ENCODE data around the gene TEX22. TPM values are rescaled to one million over a fixed set of nuclear protein-coding genes. Genes with fewer than 3 reads are reported as not detected.
A peak's percentile ranks its signal among the peaks of the same experiment; 100 is the strongest.
"Not testable (repeated sequence)": the region's sequence is repeated elsewhere in the genome, so short reads cannot be mapped to it uniquely, and the experiment has no call there.

The TEX22 gene
- total RNA-seq, 1 donor from 2014 or later, result 4.1 TPM

GRCh38 chr14:105356927-105357326 lies 41.4 kb upstream of the TEX22 start:
- H3K9me3 Mint-ChIP-seq, result no peaks in the 10 kb centered on the region
- no peak overlapping the region for H3K4me3 Mint-ChIP-seq
- no peak overlapping the region for H3K27ac Mint-ChIP-seq
- no peaks in the 10 kb centered on the region for H3K27me3 Mint-ChIP-seq
- peaks cover 4% of the 10 kb centered on the region for H3K36me3 Mint-ChIP-seq
- TF ChIP-seq, protein P1, sequence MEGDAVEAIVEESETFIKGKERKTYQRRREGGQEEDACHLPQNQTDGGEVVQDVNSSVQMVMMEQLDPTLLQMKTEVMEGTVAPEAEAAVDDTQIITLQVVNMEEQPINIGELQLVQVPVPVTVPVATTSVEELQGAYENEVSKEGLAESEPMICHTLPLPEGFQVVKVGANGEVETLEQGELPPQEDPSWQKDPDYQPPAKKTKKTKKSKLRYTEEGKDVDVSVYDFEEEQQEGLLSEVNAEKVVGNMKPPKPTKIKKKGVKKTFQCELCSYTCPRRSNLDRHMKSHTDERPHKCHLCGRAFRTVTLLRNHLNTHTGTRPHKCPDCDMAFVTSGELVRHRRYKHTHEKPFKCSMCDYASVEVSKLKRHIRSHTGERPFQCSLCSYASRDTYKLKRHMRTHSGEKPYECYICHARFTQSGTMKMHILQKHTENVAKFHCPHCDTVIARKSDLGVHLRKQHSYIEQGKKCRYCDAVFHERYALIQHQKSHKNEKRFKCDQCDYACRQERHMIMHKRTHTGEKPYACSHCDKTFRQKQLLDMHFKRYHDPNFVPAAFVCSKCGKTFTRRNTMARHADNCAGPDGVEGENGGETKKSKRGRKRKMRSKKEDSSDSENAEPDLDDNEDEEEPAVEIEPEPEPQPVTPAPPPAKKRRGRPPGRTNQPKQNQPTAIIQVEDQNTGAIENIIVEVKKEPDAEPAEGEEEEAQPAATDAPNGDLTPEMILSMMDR (conservative IDR thresholded peaks at IDR 0.05), result no peak
- no peak for DNase-seq (ENCODE audit: extremely low spot score, unreplicated experiment)
- H3K4me1 Mint-ChIP-seq (ENCODE audit: unreplicated experiment), result peaks cover 3% of the 10 kb centered on the region

DNA sequence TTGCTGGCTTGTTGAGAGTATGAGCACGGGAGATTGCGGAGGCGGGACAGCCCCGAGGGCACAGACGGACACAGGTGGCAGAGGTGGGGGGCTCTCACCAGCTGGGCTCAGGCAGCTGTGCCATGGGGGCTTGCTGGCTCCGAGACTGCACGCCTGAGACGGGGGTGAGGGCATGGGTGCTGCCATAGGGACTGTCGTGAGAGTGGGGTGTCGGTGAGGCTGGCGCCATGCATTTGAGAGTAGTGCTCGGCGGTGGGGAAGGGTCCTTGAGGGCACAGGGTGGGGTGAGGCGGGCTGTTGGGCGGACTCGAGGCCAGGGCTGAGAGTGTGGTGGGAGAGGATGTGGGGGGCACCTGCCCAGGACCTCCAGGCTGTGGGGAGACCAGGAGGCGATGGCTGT lies 40.7 kb upstream of the TEX22 start:
- no peak overlapping the region for H3K4me3 Mint-ChIP-seq
- no peaks in the 10 kb centered on the region for H3K27me3 Mint-ChIP-seq
- H3K36me3 Mint-ChIP-seq, result peaks cover 4% of the 10 kb centered on the region
- TF ChIP-seq, protein P1 (conservative IDR thresholded peaks at IDR 0.05), result no peak
- H3K9me3 Mint-ChIP-seq, result no peaks in the 10 kb centered on the region
- no peaks in the 10 kb centered on the region for H3K4me1 Mint-ChIP-seq (ENCODE audit: unreplicated experiment)
- no peak overlapping the region for H3K27ac Mint-ChIP-seq
- no peak for DNase-seq (ENCODE audit: extremely low spot score, unreplicated experiment)

DNA sequence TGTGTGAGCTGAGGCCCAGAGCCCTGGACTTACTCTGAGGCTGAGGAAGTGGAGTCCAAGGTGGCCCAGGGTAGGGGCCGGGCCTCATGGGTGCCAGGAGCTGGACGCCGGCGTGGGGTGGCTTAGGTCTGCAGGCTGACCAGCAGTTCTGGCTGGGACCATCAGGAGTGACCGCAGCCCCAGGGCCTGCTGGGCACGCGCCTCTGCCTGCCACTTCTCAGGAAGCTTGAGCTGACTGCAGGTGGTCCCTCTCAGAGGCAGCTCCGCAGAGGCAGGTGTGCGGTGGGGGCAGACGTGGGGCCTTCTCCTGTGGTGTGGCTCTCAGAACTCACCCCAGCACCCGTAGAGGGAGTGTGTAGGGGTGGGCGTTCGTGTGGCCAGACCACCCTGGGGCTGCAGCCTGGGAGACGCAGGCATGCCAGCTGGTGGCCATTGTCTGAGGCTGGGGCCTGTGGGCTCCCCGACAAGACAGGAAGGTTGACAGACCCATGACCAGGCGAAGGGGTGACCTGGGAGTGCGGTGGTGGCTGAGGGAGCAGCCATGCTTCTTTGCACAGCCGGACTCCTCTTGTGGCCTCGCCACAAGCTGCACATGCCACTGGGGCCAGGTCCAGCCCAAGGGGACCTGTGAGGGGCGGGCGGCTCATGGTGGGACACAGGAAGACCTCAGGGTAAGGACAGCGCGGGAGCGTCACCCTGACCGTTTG lies 40.0 kb upstream of the TEX22 start:
- H3K9me3 Mint-ChIP-seq, result no peaks in the 10 kb centered on the region
- TF ChIP-seq, protein P1 (conservative IDR thresholded peaks at IDR 0.05), result no peak
- no peak overlapping the region for H3K27ac Mint-ChIP-seq
- peaks cover 2% of the 10 kb centered on the region for H3K4me1 Mint-ChIP-seq (ENCODE audit: unreplicated experiment)
- H3K4me3 Mint-ChIP-seq, result no peak overlapping the region
- no peaks in the 10 kb centered on the region for H3K27me3 Mint-ChIP-seq
- H3K36me3 Mint-ChIP-seq, result peaks cover 4% of the 10 kb centered on the region
- DNase-seq (ENCODE audit: extremely low spot score, unreplicated experiment), result no peak

DNA sequence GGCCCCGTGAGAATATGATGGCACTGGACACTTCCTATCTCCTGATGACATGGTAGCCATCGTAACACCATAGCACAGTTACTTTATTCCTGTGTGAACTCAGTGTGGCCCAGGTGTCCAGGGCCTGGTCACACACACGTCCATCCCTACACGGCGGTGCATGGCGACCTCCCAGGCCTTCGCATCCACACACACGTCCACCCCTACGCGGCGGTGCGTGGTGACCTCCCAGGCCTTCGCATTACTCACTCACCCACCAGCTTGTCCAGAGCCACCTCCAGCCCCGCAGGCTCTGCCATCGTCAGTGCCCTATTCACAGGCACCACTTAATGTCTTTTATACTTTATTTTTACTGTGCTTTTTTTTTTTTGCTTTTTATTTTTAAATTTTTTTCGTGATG lies 39.4 kb upstream of the TEX22 start:
- Mint-ChIP-seq H3K4me1 (ENCODE audit: unreplicated experiment) (peaks cover 5% of the 10 kb centered on the region), H3K27me3 (no peaks in the 10 kb centered on the region), H3K27ac (no peak overlapping the region), H3K9me3 (no peaks in the 10 kb centered on the region), H3K4me3 (no peak overlapping the region), H3K36me3 (peaks cover 4% of the 10 kb centered on the region)
- TF ChIP-seq, protein P1 (conservative IDR thresholded peaks at IDR 0.05), result no peak
- DNase-seq (ENCODE audit: extremely low spot score, unreplicated experiment), result no peak

- H3K36me3 Mint-ChIP-seq; H3K27me3 Mint-ChIP-seq; DNase-seq (ENCODE audit: extremely low spot score, unreplicated experiment); H3K4me3 Mint-ChIP-seq; H3K4me1 Mint-ChIP-seq (ENCODE audit: unreplicated experiment); H3K27ac Mint-ChIP-seq; H3K9me3 Mint-ChIP-seq: not testable (repeated sequence)
Measured at GRCh38 chr14:105361412-105361811, 36.9 kb upstream of the TEX22 start.

DNA sequence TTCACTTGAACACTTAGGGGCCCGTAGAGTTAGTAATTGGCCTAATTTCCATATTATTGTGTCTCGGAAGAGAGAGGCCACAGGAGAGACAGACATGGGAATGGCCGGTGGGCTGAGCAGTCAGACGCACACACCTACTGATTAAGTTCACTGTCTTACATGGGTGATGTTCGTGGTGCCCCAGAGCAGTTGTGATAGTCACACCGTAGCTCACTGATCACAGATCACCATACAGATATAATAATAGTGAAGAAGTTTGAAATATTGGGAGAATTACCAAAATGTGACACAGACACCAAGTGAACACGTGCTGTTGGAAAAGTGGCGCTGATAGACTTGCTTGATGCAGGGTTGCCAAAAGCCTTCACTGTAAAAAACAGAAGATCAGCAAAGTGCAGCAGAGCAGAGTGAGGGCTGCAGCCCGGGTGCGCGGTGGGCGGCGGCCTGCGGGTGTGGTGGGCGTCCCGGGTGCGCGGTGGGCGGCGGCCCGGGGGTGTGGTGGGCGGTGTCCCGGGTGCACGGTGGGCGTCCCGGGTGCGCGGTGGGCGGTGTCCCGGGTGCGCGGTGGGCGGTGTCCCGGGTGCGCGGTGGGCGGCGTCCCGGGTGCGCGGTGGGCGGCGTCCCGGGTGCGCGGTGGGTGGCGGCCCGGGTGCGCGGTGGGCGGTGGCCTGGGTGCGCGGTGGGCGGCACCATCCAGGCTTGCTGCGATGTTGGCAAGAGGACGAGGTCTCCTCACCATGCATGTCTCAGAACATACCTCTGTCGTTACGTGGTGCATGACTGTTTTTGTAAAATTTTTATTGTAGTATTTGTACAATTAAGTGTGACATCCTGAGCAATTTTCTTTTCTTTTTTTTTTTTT lies 34.3 kb upstream of the TEX22 start:
- peaks cover 5% of the 10 kb centered on the region for H3K4me1 Mint-ChIP-seq (ENCODE audit: unreplicated experiment)
- H3K4me3 Mint-ChIP-seq, result peak overlapping the region; percentile 11
- no peaks in the 10 kb centered on the region for H3K9me3 Mint-ChIP-seq
- H3K27ac Mint-ChIP-seq, result no peak overlapping the region
- no peak for DNase-seq (ENCODE audit: extremely low spot score, unreplicated experiment)
- H3K27me3 Mint-ChIP-seq, result no peaks in the 10 kb centered on the region
- TF ChIP-seq, protein P1 (conservative IDR thresholded peaks at IDR 0.05), result no peak
- peaks cover 4% of the 10 kb centered on the region for H3K36me3 Mint-ChIP-seq

All from type B pancreatic cell (in vitro differentiated cells).